Skin epidermis (tissue), 12 donors: ENCODE results near the gene CYBB.

Experiments
- H3K27ac ChIP-seq, 21 experiments: fragments of 200-600 bp; sonication (generic) in 11 of 21; one replicate each; pipeline ENCODE4 v1.5.0; 2020; ENCODE audit warnings: mild to moderate bottlenecking in 3 of 21, inconsistent platforms in 2 of 21, moderate library complexity in 2 of 21
- H3K4me3 ChIP-seq, 7 experiments: fragments of 200-600 bp; sonication (generic) in 2 of 7; one replicate each; pipeline ENCODE4 v1.5.0; 2020; ENCODE audit warnings: inconsistent platforms in 2 of 7, mild to moderate bottlenecking in 2 of 7, moderate library complexity in 1 of 7

Gene CYBB

GRCh38 chrX:37782359-37782758 is 2.5 kb downstream of the CYBB start:
- H3K27ac ChIP-seq = no peak overlapping the region
- H3K4me3 ChIP-seq = peak overlapping the region in 1 of 7 experiments; percentile 3

DNA sequence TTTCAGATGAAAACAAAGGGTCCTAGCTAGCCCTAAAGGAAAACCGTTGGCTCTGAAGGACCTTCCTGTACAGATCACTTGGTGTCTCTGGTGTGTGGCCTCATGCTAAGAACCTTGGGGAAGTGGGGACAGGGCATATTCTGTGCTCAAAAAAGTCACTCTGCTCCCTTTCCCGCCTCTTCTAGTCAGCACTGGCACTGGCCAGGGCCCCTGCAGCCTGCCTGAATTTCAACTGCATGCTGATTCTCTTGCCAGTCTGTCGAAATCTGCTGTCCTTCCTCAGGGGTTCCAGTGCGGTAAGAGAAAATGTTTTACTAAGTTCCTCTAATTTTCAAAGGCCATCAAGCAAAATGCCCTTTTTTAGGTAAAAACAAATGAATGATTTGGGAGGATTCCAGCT is 3.4 kb downstream of the CYBB start:
- Histone ChIP-seq H3K27ac (no peak overlapping the region), H3K4me3 (no peak overlapping the region)

GRCh38 chrX:37785569-37785968 is 5.7 kb downstream of the CYBB start:
- Histone ChIP-seq H3K27ac (peak overlapping the region in 3 of 21 experiments; percentile 22 to 72 (median 24)), H3K4me3 (no peak overlapping the region)

DNA sequence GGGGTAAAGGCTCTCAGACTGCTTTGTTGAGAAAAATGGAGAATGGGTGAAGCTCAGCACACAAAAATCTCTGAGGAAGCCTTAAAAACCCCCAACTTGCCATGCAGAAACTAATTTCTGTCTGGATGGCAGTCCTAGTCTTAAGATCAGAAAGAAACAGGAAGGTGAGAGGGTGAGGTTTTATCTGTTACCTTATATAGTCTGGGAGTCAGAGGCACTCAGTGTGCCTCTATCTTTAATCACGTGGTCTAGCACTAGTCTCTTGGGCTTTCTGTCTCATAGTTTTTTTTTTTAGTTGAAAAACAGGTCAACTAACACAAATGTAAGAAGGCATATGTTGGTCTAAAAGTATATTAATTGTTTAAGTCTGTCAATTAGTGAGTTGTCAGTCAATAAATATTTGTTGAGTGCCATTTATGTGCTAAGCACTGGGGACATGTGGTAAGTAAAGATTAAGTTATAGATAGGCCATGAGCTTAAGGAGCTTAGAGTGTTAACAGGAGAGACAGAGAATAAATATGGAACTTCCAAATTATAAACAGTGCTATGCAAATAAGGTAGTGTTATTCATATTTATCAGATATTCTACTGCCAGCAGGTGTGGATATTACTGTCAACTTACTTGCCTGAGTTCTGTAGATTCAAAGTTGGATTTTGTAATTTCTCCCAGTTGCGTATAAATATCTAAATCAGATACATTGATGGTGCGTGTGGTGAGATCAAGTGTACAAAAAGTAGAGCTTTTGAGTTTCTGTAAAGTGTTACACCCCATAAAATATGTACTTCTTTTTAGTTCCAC is 7.0 kb downstream of the CYBB start:
- Histone ChIP-seq H3K27ac (peak overlapping the region in 6 of 21 experiments; percentile 22 to 72 (median 34)), H3K4me3 (no peak overlapping the region)

DNA sequence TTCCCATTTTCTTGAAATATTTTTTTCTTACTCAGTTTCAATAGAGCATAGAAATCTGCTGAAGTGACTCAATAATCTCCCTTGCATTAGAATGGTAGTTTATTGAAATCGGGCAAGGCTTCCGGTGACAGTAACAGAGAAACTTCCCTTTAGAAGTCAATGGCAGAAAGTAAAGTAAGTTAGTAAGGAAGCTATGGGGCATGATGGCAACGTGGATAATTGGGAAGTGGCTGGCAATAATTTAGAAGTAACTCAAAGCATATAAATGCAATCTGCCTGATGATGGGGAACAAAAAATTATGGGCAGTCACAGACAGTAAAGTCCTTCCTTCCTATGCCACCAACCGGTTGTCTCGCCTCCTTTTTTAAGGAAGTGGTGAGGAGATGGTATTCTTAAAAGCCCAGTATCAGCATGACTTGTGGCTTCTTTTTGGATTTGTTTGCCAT is 7.6 kb downstream of the CYBB start:
- Histone ChIP-seq H3K27ac (no peak overlapping the region), H3K4me3 (no peak overlapping the region)

- Histone ChIP-seq H3K4me3 (no peak overlapping the region), H3K27ac (no peak overlapping the region)
Observed at GRCh38 chrX:37796310-37796709, 16.5 kb downstream of the CYBB start.

- Histone ChIP-seq H3K27ac (no peak overlapping the region), H3K4me3 (no peak overlapping the region)
Observed at GRCh38 chrX:37796805-37797204, 16.9 kb downstream of the CYBB start.

DNA sequence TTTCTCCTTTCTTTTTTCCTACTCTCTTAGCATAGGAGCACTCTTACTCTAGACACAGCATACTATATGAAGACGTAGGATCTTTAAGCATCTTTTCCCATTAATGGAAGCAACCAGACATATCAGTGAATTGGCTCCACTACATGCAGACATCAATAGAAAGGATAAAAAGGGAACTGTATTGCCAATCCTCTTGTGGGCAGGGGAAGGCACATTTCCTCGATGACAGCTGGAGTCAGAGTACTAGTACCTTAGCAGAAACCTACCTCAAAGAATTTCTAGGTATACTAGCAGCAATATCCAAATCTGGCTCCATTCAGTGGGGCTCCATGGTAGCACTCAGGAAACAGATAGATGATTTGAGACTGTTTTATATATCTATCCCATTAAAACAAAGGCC is 20.1 kb downstream of the CYBB start:
- H3K4me3 ChIP-seq = no peak overlapping the region
- no peak overlapping the region for H3K27ac ChIP-seq

DNA sequence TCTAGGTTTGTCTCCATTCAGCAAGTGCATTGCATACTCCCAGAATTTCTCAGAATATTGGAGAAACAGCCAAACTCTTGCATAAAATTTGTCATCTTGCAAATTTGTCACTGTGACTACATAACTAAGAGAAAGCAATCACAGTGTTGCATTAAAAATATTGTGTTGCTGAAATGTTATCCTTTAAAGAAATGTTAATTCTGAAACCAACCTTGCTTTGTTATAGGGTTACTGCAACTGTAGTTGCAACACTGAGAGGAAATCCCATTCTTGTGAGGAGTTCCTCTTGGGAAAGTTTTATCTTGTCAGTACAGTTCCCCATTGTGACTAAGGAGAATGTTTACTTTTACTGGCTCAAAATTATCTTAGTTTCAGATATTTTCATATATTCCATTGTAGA is 20.9 kb downstream of the CYBB start:
- Histone ChIP-seq H3K27ac (peak overlapping the region in 1 of 21 experiments; percentile 16), H3K4me3 (no peak overlapping the region)

GRCh38 chrX:37802028-37802427 is 22.2 kb downstream of the CYBB start:
- H3K27ac ChIP-seq = peak overlapping the region in 1 of 21 experiments; percentile 16
- H3K4me3 ChIP-seq = no peak overlapping the region

GRCh38 chrX:37803057-37803456 is 23.2 kb downstream of the CYBB start:
- H3K4me3 ChIP-seq = no peak overlapping the region
- H3K27ac ChIP-seq = no peak overlapping the region

GRCh38 chrX:37809970-37810369 is 30.1 kb downstream of the CYBB start:
- H3K27ac ChIP-seq = no peak overlapping the region
- H3K4me3 ChIP-seq = no peak overlapping the region

DNA sequence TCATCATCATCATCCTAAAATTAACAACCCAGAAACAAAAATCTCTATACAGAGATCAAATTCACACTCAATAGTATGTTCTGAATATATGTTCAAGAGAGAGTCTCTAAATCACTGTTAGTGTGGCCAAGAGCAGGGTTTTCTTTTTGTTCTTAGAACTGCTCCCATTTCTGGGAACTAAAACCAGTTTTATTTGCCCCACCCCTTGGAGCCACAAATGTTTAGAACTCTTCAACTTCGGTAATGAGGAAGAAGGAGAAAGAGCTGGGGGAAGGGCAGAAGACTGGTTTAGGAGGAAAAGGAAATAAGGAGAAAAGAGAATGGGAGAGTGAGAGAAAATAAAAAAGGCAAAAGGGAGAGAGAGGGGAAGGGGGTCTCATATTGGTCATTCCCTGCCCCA is 32.3 kb downstream of the CYBB start:
- Histone ChIP-seq H3K4me3 (no peak overlapping the region), H3K27ac (no peak overlapping the region)

DNA sequence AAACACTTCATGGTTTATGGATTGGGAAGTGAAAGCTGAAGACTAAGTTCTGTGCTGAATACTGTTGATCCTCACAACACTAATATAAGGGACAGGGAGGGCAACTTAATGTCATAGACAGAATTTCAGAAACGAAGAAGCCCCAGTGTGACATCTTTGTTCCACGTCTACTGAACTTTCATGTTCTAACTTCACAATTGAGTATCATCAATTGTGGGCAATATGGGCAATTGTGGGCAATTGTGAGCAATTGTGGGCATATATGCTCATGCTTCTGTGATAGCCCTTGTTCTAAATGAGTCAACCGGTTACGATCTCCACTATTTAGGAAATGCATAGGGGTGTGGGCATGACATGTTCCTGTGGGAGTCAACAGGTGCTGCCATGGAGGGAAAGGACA is 33.7 kb downstream of the CYBB start:
- no peak overlapping the region for H3K27ac ChIP-seq

GRCh38 chrX:37815366-37815765 is 35.5 kb downstream of the CYBB start:
- Histone ChIP-seq H3K27ac (no peak overlapping the region), H3K4me3 (no peak overlapping the region)

More for the DNA sequence above, 33.7 kb downstream of the CYBB start:
- no peak overlapping the region for H3K4me3 ChIP-seq

GRCh38 chrX:37816766-37817165 is 36.9 kb downstream of the CYBB start:
- H3K27ac ChIP-seq = no peak overlapping the region
- H3K4me3 ChIP-seq = no peak overlapping the region

DNA sequence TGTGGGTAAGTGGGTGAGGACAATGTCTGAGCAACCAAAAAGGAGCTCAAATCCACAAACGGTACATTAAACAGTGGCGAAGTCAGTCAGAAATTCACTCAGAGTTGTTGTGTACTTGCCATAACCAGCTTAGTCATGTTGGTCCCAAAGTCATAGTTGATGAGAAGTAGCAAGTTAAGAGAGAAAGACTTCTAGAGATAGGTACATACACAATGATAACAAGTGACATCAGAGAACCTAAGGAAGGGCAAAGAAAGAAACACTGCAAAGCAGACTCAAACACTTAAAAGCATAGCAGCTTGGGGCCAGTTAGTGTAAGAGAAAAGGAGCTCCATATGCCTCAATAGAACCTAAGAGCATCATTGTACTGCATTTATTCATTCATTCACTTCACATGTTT is 37.3 kb downstream of the CYBB start:
- no peak overlapping the region for H3K27ac ChIP-seq
- H3K4me3 ChIP-seq = no peak overlapping the region

GRCh38 chrX:37817579-37817978 is 37.7 kb downstream of the CYBB start:
- H3K27ac ChIP-seq = no peak overlapping the region
- no peak overlapping the region for H3K4me3 ChIP-seq

- Histone ChIP-seq H3K27ac (no peak overlapping the region), H3K4me3 (no peak overlapping the region)
Observed at GRCh38 chrX:37818031-37818430, 38.2 kb downstream of the CYBB start.

DNA sequence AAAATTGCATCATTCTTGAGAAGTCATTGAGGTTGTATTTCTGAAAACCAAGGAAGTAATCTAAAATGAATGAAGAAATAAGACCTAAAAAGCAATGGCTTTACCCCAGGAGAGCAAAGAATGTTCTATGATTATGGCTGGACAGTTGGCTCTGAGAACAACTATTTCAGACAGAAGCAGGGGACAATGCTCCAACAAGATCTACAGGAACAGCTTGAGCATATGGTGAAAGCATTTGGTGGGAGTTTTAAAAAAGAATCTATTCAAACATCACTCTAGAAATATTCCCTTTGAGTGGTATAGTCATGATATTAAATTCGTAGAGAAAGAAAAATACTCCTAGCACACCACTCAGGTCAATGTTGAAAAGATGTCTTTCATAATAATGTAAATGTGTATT is 40.8 kb downstream of the CYBB start:
- Histone ChIP-seq H3K27ac (no peak overlapping the region), H3K4me3 (no peak overlapping the region)

DNA sequence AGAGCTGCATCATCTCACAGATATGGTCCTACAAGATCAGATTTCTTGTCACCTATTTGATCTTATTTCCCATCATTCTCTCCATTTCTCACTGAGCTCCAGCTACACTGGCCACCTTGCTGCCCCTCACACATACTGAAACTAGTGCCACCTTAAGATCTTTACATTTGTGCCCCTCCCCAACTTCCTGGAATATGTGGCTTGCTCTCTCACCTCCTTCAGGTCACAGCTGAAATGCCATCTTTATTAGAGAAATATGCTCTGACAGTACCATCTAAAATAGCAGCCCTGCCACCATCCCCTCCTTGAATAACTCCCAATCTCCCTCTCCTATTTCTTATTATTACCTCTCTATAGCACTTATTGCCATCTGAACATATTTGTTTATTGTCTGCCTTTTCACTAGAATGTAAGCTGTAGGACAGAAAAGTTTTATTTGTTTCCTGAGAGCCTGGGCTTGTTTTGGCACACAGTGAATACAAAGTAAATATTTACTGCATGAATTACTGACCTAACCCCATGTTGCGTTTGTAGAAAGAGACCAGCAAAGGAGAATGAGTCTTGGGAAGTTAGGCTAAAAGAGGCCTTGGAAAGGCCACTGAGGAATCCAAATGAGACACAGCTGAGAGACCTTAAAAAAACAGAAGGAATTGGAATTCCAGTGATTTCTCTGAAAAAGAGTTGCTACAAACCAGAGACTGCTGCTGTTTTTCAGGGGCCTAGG is 44.8 kb downstream of the CYBB start:
- Histone ChIP-seq H3K4me3 (no peak overlapping the region), H3K27ac (no peak overlapping the region)
